ENCODE measurements around the gene GRID2.

Gene GRID2

DNA sequence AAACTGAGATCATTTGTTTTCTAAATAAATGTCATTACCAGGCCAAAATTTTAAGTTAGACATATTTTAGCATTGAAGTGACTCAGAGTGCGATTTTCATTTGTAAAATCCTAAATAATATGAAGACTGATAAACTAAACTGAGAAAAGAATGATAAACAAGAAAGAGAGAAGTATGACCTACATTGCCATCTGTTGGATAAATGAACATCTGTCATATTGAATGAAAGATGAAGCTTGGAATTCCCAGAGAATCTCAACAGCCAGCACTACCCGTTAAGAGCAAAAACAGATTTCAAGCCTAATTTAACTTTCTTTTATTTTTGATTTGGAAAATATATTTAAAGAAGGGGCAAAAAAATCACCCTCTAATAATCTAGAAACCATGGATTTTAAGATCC, 933.8 kb downstream of the GRID2 start:
- H3K9ac ChIP-seq = no peak overlapping the region
- no peaks in the 10 kb centered on the region for H3K79me2 ChIP-seq
- H3K4me2 ChIP-seq (ENCODE audit: low read length) = no peak overlapping the region
- no peaks in the 10 kb centered on the region for H3K27me3 ChIP-seq (ENCODE audit: control insufficient read depth, insufficient read depth, low read length)
- no peak overlapping the region for H2AFZ ChIP-seq
- H3K4me3 ChIP-seq (ENCODE audit: low read depth, low read length) = no peak overlapping the region
- no peaks in the 10 kb centered on the region for H3K4me1 ChIP-seq
- H3K36me3 ChIP-seq (ENCODE audit: control insufficient read depth, insufficient read depth, low read length) = no peaks in the 10 kb centered on the region
- no peak for TF ChIP-seq CTCF (IDR thresholded peaks at IDR 0.05)
- no peaks in the 10 kb centered on the region for H3K9me3 ChIP-seq (ENCODE audit: control insufficient read depth, low read length)
- H3K27ac ChIP-seq = no peak overlapping the region

GRCh38 chr4:93243262-93243661, 939.5 kb downstream of the GRID2 start:
- H3K9me3 ChIP-seq (ENCODE audit: control insufficient read depth, low read length) = no peaks in the 10 kb centered on the region
- no peak overlapping the region for H3K4me3 ChIP-seq (ENCODE audit: low read depth, low read length)
- H3K27ac ChIP-seq = no peak overlapping the region
- H3K4me1 ChIP-seq = no peaks in the 10 kb centered on the region
- no peak overlapping the region for H2AFZ ChIP-seq
- no peaks in the 10 kb centered on the region for H3K79me2 ChIP-seq
- no peak overlapping the region for H3K9ac ChIP-seq
- no peaks in the 10 kb centered on the region for H3K27me3 ChIP-seq (ENCODE audit: control insufficient read depth, insufficient read depth, low read length)
- no peak overlapping the region for H3K4me2 ChIP-seq (ENCODE audit: low read length)
- TF ChIP-seq CTCF (IDR thresholded peaks at IDR 0.05) = no peak
- H3K36me3 ChIP-seq (ENCODE audit: control insufficient read depth, insufficient read depth, low read length) = no peaks in the 10 kb centered on the region

DNA sequence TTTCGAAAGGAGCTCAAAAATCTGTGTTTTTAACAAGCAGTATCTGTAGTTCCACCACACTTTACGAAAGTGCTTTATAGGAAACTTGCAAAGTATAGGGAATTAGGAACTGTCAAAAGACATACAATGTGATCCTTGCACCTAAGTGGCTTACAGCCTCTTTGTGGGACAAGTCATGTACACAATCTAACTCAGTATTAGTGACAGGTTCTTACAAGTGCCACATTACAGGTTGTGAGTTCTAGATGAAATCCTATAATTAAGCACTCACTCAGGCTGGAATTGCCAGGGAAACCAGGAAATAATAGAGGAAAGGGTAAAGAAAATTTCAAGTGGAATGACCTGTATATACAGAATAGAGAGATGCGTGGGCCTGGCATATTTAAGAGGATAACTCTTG, 957.4 kb downstream of the GRID2 start:
- no peaks in the 10 kb centered on the region for H3K27me3 ChIP-seq (ENCODE audit: control insufficient read depth, insufficient read depth, low read length)
- H3K4me3 ChIP-seq (ENCODE audit: low read depth, low read length) = no peak overlapping the region
- no peak overlapping the region for H3K4me2 ChIP-seq (ENCODE audit: low read length)
- H3K79me2 ChIP-seq = no peaks in the 10 kb centered on the region
- TF ChIP-seq CTCF (IDR thresholded peaks at IDR 0.05) = no peak
- H3K9me3 ChIP-seq (ENCODE audit: control insufficient read depth, low read length) = no peaks in the 10 kb centered on the region
- H3K4me1 ChIP-seq = no peaks in the 10 kb centered on the region
- no peaks in the 10 kb centered on the region for H3K36me3 ChIP-seq (ENCODE audit: control insufficient read depth, insufficient read depth, low read length)
- no peak overlapping the region for H3K27ac ChIP-seq
- no peak overlapping the region for H3K9ac ChIP-seq
- no peak overlapping the region for H2AFZ ChIP-seq

- Histone ChIP-seq H2AFZ (no peak overlapping the region), H3K9ac (no peak overlapping the region), H3K79me2 (no peaks in the 10 kb centered on the region), H3K4me2 (ENCODE audit: low read length) (no peak overlapping the region), H3K36me3 (ENCODE audit: control insufficient read depth, insufficient read depth, low read length) (no peaks in the 10 kb centered on the region), H3K9me3 (ENCODE audit: control insufficient read depth, low read length) (no peaks in the 10 kb centered on the region), H3K4me1 (no peaks in the 10 kb centered on the region), H3K4me3 (ENCODE audit: low read depth, low read length) (no peak overlapping the region), H3K27me3 (ENCODE audit: control insufficient read depth, insufficient read depth, low read length) (no peaks in the 10 kb centered on the region), H3K27ac (no peak overlapping the region)
- TF ChIP-seq CTCF (IDR thresholded peaks at IDR 0.05) = no peak
Observed at GRCh38 chr4:93263166-93263565, 959.4 kb downstream of the GRID2 start.

- Histone ChIP-seq H3K9ac (no peak overlapping the region), H3K27me3 (ENCODE audit: control insufficient read depth, insufficient read depth, low read length) (no peaks in the 10 kb centered on the region), H3K36me3 (ENCODE audit: control insufficient read depth, insufficient read depth, low read length) (no peaks in the 10 kb centered on the region), H3K4me2 (ENCODE audit: low read length) (no peak overlapping the region), H3K79me2 (no peaks in the 10 kb centered on the region), H3K9me3 (ENCODE audit: control insufficient read depth, low read length) (no peaks in the 10 kb centered on the region), H2AFZ (no peak overlapping the region), H3K4me3 (ENCODE audit: low read depth, low read length) (no peak overlapping the region), H3K27ac (no peak overlapping the region), H3K4me1 (no peaks in the 10 kb centered on the region)
- no peak for TF ChIP-seq CTCF (IDR thresholded peaks at IDR 0.05)
Observed at GRCh38 chr4:93267747-93268146, 964.0 kb downstream of the GRID2 start.
